Measurements from ENCODE around the gene ZYG11A.

ZYG11A gene

DNA sequence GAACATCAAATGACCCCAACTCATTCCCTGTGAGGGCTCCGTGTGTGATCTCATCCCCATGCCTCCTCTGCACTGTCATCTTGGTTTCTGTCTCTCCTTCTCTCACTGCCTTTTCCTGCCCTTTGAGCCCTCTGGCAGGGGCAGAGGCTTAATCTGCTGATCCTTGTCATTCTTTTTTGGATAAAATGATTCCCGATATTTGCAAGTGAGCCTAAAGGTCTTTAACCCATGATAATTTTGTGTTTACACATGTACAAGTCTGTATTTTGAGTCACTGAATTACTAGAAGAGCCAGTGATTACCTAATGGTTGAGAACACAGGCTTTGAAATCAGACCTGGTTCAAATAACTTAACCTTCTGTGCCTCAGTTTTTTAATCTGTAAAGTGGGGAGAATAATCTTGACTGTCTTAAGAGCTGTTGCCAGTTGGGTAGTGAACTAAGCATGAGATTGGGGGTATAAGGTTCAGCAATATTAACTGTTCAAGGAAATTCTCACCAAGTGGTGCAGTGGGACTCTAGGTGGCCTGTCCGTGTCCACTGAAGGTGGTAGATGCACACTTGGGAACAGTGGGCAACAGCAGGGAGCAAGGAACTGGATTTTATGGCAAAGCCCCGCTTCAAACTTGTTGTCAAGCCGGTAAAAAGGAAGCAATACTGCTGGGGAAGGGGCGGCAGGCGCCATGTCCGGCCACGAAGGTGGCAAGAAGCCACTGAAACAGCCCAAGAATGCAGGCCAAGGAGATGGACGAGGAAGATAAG is 77.3 kb downstream of the ZYG11A start:
- Histone ChIP-seq H4K20me1 (ENCODE audit: insufficient read depth, low read length) (no peaks in the 10 kb centered on the region), H3K27ac (ENCODE audit: low read depth, low read length, poor library complexity, severe bottlenecking) (no peak overlapping the region), H3K9me3 (ENCODE audit: low read length) (no peaks in the 10 kb centered on the region), H3K36me3 (ENCODE audit: insufficient read depth, low read length) (no peaks in the 10 kb centered on the region), H3K27me3 (ENCODE audit: insufficient read depth, low read length) (peaks cover 4% of the 10 kb centered on the region), H3K4me2 (ENCODE audit: low read length) (no peak overlapping the region), H3K9me2 (ENCODE audit: low read depth, low read length) (no peaks in the 10 kb centered on the region), H3K79me2 (ENCODE audit: insufficient read depth, low read length) (no peaks in the 10 kb centered on the region), H3K9ac (ENCODE audit: low read length) (no peak overlapping the region), H3K4me3 (ENCODE audit: low read depth, low read length, poor library complexity, severe bottlenecking) (no peak overlapping the region), H3K4me1 (ENCODE audit: insufficient read depth, low read length, severe bottlenecking) (no peaks in the 10 kb centered on the region), H2AFZ (ENCODE audit: low read length) (no peak overlapping the region), H3F3A (ENCODE audit: insufficient read depth, low read length) (no peaks in the 10 kb centered on the region)
- TF ChIP-seq CTCF (IDR thresholded peaks at IDR 0.05; ENCODE audit: low read length) (no peak), EZH2 (IDR thresholded peaks at IDR 0.05; ENCODE audit: borderline replicate concordance, low read length) (no peak)

DNA sequence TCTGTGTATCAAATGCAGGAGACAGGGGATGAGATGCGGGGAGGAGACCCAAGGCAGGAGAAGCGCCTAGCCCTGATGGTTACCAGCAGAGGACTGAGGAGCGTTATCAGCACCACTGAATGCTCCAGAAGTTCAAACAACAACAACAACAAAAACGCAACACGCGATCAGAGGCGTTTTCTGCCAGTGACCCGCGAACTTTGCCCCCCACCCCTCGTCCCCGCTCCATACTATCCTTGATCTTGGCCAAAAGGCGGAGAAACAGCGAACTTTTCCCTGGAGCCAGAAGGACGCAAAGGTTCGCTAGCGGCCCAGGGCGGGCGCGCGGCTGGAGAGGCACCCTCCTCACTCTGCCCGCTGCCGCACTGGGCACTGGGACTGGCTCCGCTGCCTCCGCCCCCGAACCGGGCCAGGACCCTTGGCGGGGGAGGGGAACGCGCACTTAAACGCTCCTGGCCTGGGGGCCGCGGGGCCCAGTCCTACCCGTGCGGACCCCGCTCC is 78.3 kb downstream of the ZYG11A start:
- peaks cover 4% of the 10 kb centered on the region; the same call in 1 of the 2 replicates for H3K27me3 ChIP-seq (ENCODE audit: insufficient read depth, low read length)
- H3K9me2 ChIP-seq (ENCODE audit: low read depth, low read length), result no peaks in the 10 kb centered on the region
- H3K79me2 ChIP-seq (ENCODE audit: insufficient read depth, low read length), result no peaks in the 10 kb centered on the region
- H3K4me2 ChIP-seq (ENCODE audit: low read length), result no peak overlapping the region
- H2AFZ ChIP-seq (ENCODE audit: low read length), result no peak overlapping the region
- no peaks in the 10 kb centered on the region for H3F3A ChIP-seq (ENCODE audit: insufficient read depth, low read length)
- no peaks in the 10 kb centered on the region for H4K20me1 ChIP-seq (ENCODE audit: insufficient read depth, low read length)
- no peak for TF ChIP-seq CTCF (IDR thresholded peaks at IDR 0.05; ENCODE audit: low read length)
- TF ChIP-seq EZH2 (IDR thresholded peaks at IDR 0.05; ENCODE audit: borderline replicate concordance, low read length), result no peak
- no peaks in the 10 kb centered on the region for H3K4me1 ChIP-seq (ENCODE audit: insufficient read depth, low read length, severe bottlenecking)
- no peaks in the 10 kb centered on the region for H3K36me3 ChIP-seq (ENCODE audit: insufficient read depth, low read length)
- H3K9ac ChIP-seq (ENCODE audit: low read length), result no peak overlapping the region
- no peak overlapping the region for H3K4me3 ChIP-seq (ENCODE audit: low read depth, low read length, poor library complexity, severe bottlenecking)
- H3K9me3 ChIP-seq (ENCODE audit: low read length), result no peaks in the 10 kb centered on the region
- no peak overlapping the region for H3K27ac ChIP-seq (ENCODE audit: low read depth, low read length, poor library complexity, severe bottlenecking)

DNA sequence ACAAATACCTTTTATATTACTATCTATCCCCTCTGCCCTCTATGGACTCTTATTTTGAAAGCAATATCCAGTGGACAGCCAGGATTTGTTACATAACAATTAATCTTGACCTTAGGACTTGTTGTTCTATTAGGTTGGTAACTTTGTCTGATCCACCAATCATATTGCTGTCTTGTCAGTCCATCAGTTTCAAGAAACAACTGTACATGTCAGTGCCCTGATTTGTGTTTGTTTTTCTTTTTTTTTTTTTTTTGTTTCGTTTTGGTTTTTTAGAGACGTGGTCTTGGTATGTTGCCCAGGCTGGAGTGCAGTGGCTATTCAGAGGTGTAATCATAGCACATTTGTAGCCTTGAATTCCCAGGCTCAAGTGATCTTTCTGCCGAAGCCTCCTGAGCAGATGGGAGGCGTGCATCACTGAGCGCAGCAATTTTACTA is 83.0 kb downstream of the ZYG11A start:
- Histone ChIP-seq H3K27ac (ENCODE audit: low read depth, low read length, poor library complexity, severe bottlenecking) (no peak overlapping the region), H3K79me2 (ENCODE audit: insufficient read depth, low read length) (no peaks in the 10 kb centered on the region), H3K9me3 (ENCODE audit: low read length) (no peaks in the 10 kb centered on the region), H4K20me1 (ENCODE audit: insufficient read depth, low read length) (no peaks in the 10 kb centered on the region), H3K4me1 (ENCODE audit: insufficient read depth, low read length, severe bottlenecking) (no peaks in the 10 kb centered on the region), H2AFZ (ENCODE audit: low read length) (no peak overlapping the region), H3K36me3 (ENCODE audit: insufficient read depth, low read length) (no peaks in the 10 kb centered on the region), H3F3A (ENCODE audit: insufficient read depth, low read length) (no peaks in the 10 kb centered on the region), H3K9ac (ENCODE audit: low read length) (no peak overlapping the region), H3K4me3 (ENCODE audit: low read depth, low read length, poor library complexity, severe bottlenecking) (no peak overlapping the region), H3K4me2 (ENCODE audit: low read length) (no peak overlapping the region), H3K27me3 (ENCODE audit: insufficient read depth, low read length) (0 out of 2 replicates have a peak, but pooled peaks cover 4% of the 10 kb centered on the region), H3K9me2 (ENCODE audit: low read depth, low read length) (no peaks in the 10 kb centered on the region)
- TF ChIP-seq EZH2 (IDR thresholded peaks at IDR 0.05; ENCODE audit: borderline replicate concordance, low read length), result no peak
- no peak for TF ChIP-seq CTCF (IDR thresholded peaks at IDR 0.05; ENCODE audit: low read length)
